GM12892 (cell line): ENCODE results near the gene MAN1A2.

Source experiments
- POLR2A ChIP-seq: IDR thresholded peaks from 2 replicates; pipeline ENCODE4 v1.6.1; 2011; ENCODE audit warnings: low read depth, low read length, control low read depth
- POLR2AphosphoS5 ChIP-seq: IDR thresholded peaks from 2 replicates; pipeline ENCODE4 v1.6.1; 2011; ENCODE audit warnings: low read depth, low read length, control low read depth

DNA sequence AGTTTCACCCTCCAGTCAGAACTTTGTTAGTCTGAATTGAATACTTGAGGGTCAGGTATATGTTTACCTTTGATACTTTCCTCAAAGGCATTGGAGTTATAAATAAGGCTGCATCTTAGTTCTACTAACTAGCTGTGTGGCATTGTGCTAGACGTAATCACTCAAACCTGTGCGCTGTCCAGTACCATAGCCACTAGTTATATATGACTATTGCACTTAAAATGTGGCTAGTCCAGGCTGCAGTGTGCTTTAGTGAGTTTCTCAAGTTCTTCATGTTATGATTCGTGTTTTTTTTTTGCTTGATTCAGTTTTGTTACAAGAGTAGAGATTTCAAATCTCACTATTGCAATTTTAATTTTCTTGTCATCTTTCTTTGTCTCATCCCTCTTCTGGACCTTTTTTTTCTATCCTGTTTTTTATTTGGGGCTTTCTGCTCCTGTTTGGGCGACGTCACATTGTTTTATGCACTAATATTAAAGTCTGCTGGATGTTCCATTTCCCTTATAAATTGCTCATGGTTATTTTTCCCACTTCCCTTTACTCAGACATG is 5.7 kb downstream of the MAN1A2 start:
- no peak for TF ChIP-seq POLR2A
- TF ChIP-seq POLR2AphosphoS5, result no peak
